Stimulated activated CD8-positive, alpha-beta memory T cell treated with anti-CD3 and anti-CD28 coated beads, Interleukin-12 subunit alpha, Interleukin-12 subunit beta, amount 100 ng/mL, for 24 hours (primary cell): Measurements from ENCODE around the gene NOTCH1.

Experiments
- DNase-seq: peaks from one replicate; pipeline ENCODE4 v3.0.0-alpha.2; 2020; ENCODE audit errors: extremely low read depth

The NOTCH1 gene

GRCh38 chr9:136544964-136545691, 720 bp downstream of the NOTCH1 start:
- no peak for DNase-seq

GRCh38 chr9:136544548-136544963, 1.3 kb downstream of the NOTCH1 start:
- DNase-seq: no peak

GRCh38 chr9:136543830-136544547, 1.9 kb downstream of the NOTCH1 start:
- no peak for DNase-seq

GRCh38 chr9:136543280-136543679, 2.6 kb downstream of the NOTCH1 start:
- DNase-seq: no peak

GRCh38 chr9:136542241-136543040, 3.4 kb downstream of the NOTCH1 start:
- DNase-seq: no peak

GRCh38 chr9:136541709-136542108, 4.1 kb downstream of the NOTCH1 start:
- no peak for DNase-seq

GRCh38 chr9:136541179-136541578, 4.7 kb downstream of the NOTCH1 start:
- DNase-seq: no peak

GRCh38 chr9:136539427-136540421, 6.1 kb downstream of the NOTCH1 start:
- peak; percentile 88 for DNase-seq

- DNase-seq: peak; percentile 47
These were observed 7.0 kb downstream of the NOTCH1 start for GRCh38 chr9:136538599-136539426.

GRCh38 chr9:136537896-136538598, 7.8 kb downstream of the NOTCH1 start:
- DNase-seq: no peak

GRCh38 chr9:136537411-136537810, 8.4 kb downstream of the NOTCH1 start:
- DNase-seq: no peak

- no peak for DNase-seq
These were observed 9.1 kb downstream of the NOTCH1 start for GRCh38 chr9:136536721-136537241.

- no peak for DNase-seq
These were observed 9.7 kb downstream of the NOTCH1 start for GRCh38 chr9:136536051-136536720.

GRCh38 chr9:136535070-136535469, 10.8 kb downstream of the NOTCH1 start:
- DNase-seq: no peak

- DNase-seq: no peak
These were observed 11.5 kb downstream of the NOTCH1 start for GRCh38 chr9:136534366-136534765.

- peak; percentile 52 for DNase-seq
These were observed 12.1 kb downstream of the NOTCH1 start for GRCh38 chr9:136533775-136534157.

GRCh38 chr9:136532799-136533774, 12.8 kb downstream of the NOTCH1 start:
- DNase-seq: peak; percentile 52
